Measurements from ENCODE around the gene C16orf46.

C16orf46 gene

DNA sequence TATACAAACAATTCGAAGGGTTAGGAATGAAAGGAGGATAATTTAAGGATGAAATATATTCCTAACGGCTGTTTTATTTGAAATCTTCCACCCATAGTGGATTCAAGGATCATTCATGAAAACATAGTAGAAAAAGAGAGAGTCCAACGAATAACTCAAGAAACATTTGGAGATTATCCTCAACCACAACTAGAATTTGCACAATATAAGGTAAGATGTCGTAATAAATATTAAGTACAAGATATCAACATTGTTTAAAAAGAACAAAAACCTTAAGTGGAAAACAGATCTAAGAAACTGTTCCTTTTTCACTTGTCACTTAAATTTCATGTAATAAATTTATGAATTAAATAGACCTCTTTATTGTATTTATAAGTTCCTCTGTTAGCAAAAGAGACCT is 50.6 kb downstream of the C16orf46 start:
- in situ Hi-C loops (cut with MboI; ENCODE audit: low sequenced_read_pairs) = no loop called here

DNA sequence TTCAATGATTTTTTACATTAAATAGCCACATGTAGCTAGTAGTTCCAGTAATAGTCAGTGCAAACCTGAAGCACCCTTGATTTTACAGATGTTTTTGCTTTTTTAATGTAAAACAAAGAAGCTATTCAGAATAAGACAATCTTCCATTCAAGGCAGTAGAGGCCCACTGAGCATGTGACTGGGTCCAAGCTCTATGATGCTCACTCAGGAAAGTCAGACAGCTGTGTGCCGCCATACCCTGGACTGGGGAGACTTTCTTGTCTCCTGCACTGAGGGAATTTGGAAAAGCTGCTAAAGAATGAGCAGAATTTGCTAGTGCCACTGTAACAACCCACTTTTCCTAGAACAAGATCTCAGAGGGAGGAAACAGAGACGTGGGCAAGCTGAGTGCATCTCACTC is 58.5 kb downstream of the C16orf46 start:
- in situ Hi-C loops (cut with MboI; ENCODE audit: low sequenced_read_pairs) = loop anchor here (25.0 kb wide), 1 partner anchor 719 kb away; no protein-coding TSS in a partner anchor

DNA sequence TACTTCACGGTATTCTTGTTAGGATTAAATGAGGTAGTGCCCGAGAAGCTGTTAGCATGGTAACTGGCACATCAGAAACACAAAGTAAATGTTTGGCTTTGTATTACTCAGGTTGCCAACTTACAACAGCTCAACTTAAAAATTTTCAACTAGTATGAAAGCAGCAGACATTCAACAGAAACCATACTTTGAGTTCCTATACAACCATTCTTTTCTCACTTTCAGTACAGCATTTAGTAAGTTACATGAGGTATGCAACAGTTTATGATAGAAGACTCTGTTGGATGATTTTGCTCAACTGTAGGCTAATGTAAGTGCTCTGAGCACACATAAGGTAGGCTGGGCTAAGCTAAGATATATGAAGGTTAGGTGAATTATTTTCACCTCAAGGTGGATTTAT is 62.4 kb downstream of the C16orf46 start:
- in situ Hi-C loops (cut with MboI; ENCODE audit: low sequenced_read_pairs) = loop anchor here (25.0 kb wide), 1 partner anchor 723 kb away; no protein-coding TSS in a partner anchor

DNA sequence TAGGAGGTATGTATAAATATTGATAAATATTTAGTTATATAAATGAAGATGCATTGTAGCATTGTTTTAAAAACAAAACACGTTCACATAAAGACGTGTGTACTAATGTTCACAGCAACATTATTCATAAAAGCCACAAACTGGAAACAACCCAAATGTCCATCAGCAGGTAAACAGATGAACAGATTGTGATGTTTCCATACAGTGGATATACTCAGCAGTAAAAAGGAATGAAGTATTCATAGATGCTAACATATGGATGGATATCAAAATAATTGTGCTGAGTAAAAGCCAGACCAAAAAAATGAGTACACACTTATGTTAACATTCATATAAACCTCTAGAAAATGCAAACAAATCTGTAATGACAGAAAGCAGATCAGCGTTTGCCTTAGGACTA is 64.1 kb downstream of the C16orf46 start:
- in situ Hi-C loops (cut with MboI; ENCODE audit: low sequenced_read_pairs) = loop anchor here (25.0 kb wide), 1 partner anchor 724 kb away; no protein-coding TSS in a partner anchor

Data from HL-60/S4 treated with retinoic acid at 250 ng/mL for 4 days and 3 days (cell line).